Stimulated activated CD4-positive, alpha-beta T cell treated with anti-CD3 and anti-CD28 coated beads, Interleukin-2, amount 100 ng/mL, for 4 hours (primary cell): ENCODE measurements around the gene NCAM1.

ENCODE experiments used
- DNase-seq: peaks from one replicate; pipeline ENCODE4 v3.0.0-alpha.2; 2020; ENCODE audit warnings: low read depth

The NCAM1 gene

GRCh38 chr11:113311536-113311935 is 350.3 kb downstream of the NCAM1 start:
- no peak for DNase-seq

DNA sequence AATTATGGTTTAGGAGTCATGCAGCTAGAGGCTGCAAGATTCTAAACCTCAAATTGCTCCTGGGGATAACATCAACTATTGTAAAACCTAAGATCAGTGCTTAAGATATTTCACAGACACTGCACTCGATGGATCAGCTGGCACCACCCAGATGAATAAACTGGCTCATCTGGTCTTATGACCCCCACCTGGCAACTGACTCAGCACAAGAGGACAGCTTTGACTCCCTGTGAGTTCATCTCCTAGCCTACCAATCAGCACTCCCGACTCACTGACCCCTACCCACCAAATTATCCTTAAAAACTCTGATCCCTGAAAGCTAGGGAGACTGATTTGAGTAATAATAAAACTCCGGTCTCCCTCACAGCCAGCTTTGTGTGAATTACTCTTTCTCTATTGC is 352.4 kb downstream of the NCAM1 start:
- no peak for DNase-seq

DNA sequence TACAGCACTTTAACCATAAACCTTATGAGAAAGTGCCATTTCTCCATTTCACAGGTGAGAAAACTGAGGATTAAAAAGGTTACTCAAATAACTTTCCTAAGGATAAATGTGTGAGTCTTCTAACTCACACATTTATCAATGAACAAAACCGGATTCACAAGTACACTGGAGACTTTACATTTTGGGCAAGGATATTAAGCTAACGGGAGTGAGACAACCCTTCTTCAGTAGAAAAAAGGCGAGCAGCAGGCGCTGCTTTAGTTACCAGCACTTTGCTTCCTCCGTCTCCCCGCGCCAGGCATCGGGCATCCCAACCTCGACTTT is 352.8 kb downstream of the NCAM1 start:
- DNase-seq = no peak

DNA sequence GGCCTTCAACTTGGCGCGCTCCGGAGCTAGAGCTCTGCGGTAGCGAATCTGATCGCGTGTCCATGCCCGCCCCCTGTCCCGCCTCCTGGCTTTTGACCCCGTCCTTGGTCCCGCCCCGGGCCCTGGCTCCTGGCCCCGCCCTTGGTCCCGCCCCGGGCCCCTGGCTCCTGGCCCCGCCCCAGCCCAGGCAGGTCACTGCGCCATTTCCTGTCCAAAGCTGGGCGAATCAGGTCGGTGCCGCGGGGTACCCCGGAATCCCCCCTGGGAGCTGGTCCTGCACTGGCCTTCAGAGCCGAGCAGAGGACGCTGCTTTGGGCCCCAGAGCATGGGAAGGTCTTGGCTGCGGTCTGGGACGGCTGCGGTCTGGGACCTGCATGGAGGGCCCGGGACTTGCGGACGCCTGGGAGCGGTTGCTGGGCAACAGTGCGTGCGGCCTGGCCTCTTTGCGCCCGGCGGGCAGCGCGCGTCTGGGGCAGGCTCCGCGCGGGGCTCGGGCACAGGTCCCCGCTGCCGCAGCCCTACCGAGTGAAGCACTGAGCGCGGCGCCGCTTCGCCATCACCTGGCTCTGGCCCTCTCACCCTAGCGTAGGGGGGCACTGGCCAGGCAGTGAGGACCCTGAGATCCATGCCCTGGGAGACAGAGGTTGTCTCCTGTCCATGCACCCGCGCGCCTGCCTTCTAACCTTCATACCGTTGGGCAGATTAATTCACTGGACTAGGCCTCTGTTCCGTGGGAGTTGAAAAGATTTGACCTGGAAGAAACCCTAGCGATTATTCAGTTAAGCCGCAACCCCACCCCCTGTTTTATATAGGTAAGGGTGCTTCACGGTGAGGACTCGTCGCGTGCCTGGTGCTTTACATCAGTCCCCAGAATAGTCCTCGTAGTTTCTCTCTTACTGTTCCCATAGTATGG is 353.4 kb downstream of the NCAM1 start, which contains the start of gene TTC12:
Gene TTC12 (plus strand): TSS at position 195 of the 913 bp plus-strand sequence. CDS start 1,675 bp downstream, outside the sequence.
- peak; percentile 84 for DNase-seq

- DNase-seq = no peak
Measured at GRCh38 chr11:113315811-113316210, 354.6 kb downstream of the NCAM1 start.

DNA sequence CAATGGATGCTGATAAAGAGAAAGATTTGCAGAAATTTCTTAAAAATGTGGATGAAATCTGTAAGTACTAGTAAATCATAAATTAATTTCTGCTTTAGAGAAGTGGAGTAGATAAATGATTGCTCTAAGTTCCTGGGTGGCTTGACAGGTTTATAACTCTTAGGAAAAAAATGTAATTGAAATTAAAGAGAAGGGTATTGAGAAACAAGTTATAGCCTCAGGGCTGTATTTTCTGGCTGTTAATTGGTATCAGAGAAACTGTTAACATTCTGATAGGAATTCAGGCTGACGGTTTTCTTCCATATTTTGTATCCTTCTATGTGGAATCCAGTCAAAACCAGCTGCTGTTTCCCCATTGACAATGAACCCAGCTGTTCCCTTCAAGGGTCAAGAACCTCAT is 355.0 kb downstream of the NCAM1 start:
- no peak for DNase-seq

DNA sequence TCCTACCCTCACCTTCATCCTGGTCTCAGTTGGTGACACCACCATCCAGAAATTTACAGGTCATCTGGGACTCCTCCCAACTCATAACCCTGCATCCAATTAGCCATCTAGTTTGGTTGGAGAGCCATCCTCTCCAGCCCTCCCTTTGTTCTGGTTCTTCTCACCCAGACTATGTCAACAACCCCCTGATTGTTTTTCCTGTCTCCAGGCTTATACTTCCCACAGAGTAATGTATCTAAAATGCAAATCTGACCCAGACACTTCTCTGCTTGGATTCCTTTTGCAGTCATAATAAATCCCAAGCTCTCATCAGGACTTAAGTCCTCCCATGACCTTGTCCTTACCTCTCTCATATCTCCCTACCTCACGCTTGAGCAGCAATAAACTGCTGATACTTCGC is 356.1 kb downstream of the NCAM1 start:
- no peak for DNase-seq

DNA sequence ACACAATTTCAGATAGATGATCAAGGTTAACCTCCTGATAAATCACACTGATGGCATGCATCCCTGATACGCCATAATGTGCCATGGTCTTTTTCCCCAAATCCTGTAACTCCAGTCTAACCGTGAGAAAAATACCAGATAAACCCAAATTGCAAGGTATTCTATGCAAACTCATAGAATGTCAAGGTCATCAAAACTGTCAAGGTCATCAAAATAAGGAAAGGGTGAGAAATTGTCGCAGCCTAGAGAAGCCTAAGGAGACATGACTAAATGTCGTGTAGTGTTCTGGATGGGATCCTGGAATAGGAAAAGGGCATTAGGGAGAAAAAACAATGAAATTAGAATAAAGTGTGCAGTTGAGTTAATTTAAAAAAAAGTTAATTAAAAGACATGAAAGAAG is 357.9 kb downstream of the NCAM1 start:
- no peak for DNase-seq

DNA sequence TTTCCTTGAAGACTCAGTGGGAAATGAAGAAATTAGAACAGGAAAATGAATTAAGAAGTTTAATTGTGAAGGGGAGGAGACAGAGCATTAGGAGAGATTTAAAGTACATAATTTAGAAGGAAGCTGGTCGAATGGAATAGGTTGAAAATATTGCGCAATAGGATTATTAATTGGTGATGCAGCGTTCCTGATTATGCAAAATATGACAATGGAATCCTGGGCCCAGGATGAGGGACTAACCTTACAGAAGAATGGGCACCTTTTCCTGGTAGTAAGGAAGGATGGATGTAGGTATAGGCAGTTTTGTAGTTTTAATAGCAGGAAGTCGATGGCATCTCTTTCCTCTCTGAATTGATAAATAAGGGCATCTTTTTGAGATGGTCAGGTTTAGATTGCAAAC is 360.9 kb downstream of the NCAM1 start:
- DNase-seq = no peak

DNA sequence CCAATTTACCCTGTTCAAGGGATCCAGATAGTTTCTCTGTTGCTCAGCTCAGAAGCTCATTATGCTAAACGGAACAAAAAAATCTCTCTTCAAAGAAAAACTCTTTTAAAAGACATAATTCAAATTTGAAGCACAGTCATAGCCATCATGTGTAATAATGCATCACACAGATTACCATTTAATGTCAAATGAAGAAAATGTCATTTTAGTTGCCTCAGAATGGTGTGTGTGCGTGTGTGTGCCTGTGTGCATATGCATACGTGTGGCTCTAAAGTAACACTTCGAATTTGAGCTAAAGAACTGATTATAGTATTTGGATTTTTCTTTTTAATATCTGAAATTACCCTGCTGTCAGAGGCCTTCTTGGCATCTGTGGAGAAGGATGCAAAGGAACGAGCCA is 363.0 kb downstream of the NCAM1 start:
- no peak for DNase-seq
